Stimulated activated CD8-positive, alpha-beta memory T cell treated with anti-CD3 and anti-CD28 coated beads, Interleukin-4, amount 100 ng/mL, for 24 hours (primary cell): ENCODE results near the gene S100A16.
A peak's percentile ranks its signal among the peaks of the same experiment; 100 is the strongest.
"Not testable (repeated sequence)": the region's sequence is repeated elsewhere in the genome, so short reads cannot be mapped to it uniquely, and the experiment has no call there.

Source experiments
- DNase-seq: peaks from one replicate; pipeline ENCODE4 v3.0.0-alpha.2; 2020; ENCODE audit warnings: low read depth

The S100A16 gene, protein sequence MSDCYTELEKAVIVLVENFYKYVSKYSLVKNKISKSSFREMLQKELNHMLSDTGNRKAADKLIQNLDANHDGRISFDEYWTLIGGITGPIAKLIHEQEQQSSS

DNA sequence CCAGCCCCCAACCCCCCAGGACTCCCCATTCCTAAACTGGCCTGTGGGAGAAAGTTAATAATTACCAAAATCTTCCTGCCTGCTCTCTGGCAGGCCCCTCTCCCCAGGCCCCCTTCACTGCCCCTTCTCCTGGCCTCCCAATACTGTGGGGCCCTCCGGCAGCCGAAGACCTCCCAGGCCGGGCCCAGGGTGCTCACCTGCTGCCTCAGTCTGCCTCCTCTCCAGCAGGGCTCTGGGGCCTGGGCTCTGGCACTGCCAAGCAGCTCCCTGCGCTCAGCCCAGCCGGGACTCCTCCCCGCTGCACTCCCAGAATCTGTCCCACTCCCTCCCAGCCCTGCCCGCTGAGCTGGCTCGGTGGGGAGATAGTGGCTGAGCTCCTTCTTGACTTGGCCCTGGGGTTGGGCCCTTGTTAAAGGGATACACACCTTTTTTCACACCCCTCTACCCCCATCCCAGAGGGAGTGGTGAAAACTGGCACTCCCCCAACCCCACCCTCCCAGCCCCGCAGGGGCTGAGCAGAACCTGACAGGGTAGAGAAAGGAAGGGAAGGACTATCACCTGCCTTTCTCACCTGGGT lies at the start of gene S100A16:
Gene S100A16, minus strand, starts transcription at position 383 of the 577 bp plus-strand sequence. CDS start 4,986 bp downstream, outside the sequence.
- no peak for DNase-seq

DNA sequence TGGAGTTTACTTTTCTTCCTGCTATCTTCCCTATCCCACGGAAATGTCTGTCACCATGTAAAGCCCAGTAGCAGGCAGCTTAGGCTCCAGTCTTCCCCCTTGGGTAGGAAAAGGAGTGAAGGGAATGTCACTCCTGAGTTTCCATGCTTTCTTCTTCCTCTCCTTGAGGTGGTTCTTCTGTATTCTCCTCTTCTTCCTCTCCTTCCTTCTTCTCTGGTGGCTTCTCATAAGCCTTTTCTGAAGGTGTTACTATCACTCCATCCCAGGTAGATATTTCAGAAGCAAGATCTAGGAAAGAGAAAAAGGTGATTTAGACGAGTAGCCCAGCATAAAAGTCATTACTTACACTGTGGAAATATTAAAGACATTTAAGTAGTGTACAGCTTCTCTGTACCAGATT lies 49.3 kb upstream of the S100A16 start:
- DNase-seq: no peak

DNA sequence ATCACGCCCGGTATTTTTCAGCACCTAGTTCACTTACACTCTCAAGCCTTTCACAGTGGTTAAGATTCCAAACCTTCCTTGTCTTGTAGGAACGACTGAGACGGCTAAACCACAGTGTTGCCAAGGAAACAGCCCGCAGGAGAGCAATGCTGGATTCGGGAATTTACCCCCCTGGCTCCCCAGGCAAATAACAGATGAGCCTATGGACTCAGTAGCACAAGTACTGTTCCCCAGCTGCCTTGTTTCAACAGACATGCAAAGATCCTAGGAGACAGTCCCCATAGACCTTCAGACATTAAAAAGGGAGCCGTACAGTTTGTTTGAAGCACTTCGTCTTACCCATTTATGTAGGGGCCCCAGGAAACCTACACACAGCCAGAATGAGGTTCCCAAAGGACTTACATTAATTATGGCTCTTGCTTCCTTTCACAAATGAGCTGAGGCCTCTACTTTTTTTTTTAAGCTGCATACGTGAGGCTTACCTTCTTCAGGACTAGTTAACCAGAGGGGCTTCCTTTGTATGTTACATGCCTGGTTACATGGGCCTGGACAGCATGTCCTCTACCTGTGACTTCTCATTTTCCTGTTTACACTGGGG lies 48.3 kb upstream of the S100A16 start:
- no peak for DNase-seq

DNA sequence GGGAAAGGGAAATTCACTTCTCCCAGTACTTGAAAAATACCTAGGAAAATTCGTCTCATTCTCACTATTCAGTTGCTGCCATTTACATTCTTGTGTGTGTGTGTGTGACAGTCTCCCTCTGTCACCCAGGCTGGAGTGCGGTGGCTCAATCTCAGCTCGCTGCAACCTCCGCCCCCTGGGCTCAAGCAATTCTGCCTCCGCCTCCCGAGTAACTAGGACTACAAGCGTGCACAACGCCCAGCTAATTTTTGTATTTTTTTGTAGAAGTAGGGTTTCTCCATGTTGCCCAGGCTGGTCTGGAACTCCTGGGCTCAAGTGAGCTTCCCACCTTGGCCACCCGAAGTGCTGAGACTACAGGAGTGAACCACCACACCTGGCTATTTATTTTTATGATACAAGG lies 46.7 kb upstream of the S100A16 start:
- no peak for DNase-seq

DNA sequence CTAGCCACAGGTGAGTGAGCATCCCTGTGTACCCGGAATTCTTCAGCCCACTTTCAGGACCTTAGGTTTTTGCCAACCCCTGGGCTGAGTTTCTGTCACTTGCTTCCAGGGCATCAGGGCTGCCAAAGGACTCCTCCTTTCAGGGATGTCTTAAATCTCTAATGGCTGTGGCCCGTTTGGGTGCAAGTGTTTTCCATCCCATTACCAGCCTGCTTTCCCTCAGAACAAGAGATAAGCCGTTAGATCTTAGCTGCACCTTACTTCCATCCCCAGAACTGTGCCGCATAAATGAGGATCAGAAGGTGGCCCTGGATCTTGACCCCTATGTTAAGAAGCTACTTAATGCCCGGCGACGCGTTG lies 46.2 kb upstream of the S100A16 start:
- no peak for DNase-seq

DNA sequence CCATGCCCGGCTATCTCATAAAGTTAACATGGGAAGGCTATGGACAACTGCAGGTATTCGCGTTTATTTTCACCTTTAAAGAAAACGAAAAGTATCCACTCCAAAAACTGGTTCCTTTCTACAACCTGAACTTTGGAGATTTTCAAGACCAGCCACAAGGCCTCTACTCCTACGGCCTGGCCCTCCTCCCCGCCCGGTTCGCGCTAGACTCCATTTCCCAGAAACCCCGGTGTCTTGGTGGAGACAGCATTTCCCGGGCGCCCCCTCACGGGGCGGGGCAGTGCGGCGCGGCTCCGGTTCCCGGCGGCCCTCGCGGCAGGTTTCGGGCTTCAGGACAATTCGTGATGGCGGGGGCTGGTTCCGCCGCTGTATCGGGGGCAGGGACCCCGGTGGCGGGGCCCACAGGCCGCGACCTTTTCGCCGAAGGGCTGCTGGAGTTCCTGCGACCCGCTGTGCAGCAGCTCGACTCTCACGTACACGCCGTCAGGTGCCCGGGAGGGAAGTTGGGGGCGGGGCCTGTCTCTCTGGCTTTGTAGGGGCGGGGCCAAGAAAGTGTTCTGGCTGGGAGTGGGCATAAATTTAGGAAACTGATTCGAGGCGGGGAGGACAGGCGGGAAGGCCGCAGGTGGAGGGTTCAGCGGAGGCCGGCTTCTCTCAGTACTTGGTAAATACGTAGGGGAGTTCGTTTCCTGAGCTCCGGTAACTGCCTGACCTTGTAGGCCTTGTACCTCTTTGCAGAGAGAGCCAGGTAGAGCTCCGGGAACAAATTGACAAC lies 45.6 kb upstream of the S100A16 start, which contains the start of gene SNAPIN:
Gene SNAPIN, plus strand, starts transcription at position 304 of the 775 bp plus-strand sequence. Its CDS starts 41 bp downstream, at position 345.
- peak; percentile 88 for DNase-seq

DNA sequence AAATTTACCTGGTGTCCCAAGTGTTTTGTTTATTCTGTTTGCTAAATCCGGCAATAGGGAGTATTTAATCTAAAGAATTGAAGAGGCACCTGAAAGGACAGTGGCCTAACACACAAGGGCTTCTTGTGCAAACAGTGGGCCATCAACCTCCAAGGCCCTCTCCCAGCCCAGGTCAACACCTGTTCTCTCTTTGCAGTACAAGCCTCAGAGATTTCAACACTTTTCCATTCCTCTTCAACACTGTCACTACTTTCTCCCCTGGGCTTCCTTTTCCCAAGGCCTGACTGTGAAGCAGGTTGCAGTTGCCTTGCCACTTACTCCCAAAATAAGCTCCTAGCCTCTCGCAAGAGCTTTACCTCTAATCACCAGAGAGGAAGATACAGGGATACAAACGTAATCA lies 42.4 kb upstream of the S100A16 start:
- no peak for DNase-seq

DNA sequence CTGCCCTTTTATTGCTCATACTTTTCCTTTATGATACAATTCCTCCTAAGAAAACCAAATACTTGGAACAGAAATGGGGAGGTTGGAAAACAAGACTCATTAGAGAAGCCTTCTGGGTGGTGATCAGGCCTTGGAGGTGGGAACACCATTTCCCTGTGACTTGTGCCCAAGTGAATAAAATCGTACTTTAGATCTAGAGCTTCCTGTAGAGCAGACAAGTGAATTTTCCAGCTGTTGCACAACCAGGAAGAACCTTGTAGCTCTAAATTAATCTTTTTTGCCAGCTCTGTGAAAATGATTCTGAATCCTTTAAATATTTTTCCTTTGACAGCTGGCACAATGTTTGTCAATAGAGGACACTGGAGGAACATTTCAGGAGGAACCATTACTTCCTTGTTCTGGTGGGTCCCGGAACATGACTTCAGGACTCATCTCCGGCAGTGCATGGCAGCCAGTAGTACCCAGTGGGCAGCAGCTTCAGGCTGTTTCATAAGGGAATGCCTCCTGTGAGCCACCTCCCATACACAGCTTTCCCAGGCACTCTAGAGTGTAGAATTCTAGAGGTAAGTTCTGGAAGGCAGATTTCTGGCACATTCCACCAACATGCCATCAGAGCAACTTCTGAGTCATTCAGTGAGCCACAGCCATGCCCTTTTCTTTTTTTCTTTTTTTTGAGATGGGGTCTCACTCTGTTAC lies 40.0 kb upstream of the S100A16 start:
- no peak for DNase-seq

DNA sequence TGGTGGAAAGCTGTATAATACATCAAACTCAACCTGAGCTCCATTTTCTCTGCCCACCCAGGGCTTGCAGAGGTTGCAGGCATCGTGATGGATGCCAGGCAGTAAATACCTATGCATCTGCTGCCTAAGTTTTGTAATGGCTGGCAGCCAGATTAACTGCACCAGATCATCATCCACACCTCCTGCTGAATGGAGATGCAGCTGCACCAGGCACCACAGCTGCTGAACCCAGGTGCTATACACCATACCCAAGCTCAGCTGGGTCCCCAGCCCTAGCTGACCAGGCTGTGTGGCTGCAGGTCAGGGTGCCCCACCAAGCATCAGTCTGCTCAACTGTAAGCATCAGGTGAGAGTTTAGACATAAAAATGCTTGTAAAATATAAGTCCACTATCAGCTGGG lies 38.8 kb upstream of the S100A16 start:
- no peak for DNase-seq

DNA sequence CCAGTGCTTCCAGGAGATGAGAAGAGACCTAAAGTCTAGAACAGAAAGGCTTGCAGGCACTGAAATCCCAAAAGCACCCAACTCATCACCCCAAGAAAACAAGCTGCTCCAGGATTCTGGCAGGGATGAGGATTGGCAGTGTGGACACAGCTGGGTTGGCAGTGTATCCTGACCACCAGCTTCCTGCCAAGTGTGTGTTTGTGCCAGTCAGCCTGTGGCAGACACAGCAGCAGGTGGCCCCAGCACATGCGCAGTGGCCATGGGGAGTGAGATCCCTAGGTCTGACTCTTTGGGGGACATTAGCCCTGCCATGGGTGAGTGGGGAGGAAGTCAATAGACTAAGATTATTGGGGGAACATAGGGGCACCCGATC lies 36.9 kb upstream of the S100A16 start:
- DNase-seq: no peak

DNA sequence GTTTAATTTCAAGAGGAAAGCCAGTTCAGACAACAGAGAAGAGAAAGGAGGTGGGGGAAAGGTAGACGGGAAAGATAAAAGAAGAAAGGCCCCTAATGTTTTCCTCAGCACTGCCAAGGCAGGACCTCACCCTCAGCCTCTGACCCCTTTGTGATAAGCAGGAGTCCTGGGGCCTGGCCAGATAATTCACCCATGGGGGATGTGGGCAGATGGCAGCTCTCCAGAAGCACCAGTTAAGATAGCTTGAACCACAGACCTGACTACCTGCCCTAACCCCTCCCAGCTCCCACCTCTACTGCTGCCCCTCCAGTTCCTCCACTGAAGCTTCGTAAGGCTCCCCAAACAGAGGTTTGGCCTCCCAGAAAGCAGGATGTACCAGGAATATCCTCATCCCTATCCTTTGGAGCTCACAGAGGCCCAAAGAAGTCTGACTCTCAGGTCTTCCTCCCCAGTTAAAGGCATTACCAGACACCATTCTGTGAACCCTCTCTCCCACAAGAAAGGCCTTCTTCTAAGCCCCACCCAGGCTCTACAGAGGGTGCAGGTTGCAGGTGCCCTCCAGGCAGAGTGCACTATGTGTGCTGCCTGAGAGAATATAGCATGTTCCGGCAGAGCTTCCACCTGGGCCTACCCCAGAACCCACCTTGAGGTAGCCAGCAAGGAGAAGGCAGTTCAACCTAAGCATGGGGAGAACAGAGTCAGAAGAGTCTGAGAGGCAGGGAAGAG lies 36.4 kb upstream of the S100A16 start:
- DNase-seq: no peak

DNA sequence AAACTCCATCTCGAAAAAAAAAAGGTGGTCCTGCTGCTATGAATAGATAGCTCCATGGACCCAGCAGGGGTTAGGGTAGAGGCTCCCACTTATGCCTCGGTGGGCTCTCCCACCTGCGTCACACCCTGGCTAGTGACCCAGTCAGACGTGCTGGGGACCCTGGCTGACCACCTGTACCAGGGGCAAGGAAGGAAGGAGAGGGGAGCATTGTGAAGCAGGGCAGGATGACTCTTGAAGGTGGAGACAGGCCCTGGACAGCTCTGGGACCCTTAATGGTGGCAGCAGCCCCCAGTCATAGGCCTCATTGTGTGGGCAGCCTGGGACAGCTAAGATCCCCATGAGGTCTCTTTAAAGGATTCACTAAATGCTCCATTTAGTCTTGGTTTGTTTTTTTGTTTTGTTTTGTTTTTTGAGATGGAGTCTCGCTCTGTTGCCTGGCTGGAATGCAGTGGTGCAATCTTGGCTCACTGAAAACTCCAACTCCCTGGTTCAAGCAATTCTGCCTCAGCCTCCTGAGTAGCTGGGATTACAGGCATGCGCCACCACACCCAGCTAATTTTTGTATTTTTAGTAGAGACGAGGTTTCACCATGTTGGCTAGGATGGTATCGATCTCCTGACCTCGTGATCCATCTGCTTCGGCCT lies 35.2 kb upstream of the S100A16 start:
- no peak for DNase-seq

DNA sequence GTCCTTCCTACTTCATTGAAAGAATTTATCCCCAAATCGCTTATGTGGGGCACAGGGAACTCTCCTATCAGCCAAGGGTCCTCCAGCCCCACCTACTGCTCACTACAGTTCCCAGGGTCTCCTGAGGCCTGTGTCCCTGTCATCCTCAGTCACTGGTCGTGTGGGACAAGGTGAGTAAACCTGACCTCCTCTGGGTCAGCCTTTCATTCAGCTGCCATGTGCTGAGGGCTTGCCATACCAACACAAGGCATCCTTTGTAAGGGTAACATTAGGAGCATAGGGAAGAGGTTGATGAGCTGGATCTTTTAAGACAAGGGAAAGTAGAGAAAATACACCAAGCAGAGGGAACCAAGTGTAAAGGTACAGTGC lies 34.4 kb upstream of the S100A16 start:
- DNase-seq: no peak

DNA sequence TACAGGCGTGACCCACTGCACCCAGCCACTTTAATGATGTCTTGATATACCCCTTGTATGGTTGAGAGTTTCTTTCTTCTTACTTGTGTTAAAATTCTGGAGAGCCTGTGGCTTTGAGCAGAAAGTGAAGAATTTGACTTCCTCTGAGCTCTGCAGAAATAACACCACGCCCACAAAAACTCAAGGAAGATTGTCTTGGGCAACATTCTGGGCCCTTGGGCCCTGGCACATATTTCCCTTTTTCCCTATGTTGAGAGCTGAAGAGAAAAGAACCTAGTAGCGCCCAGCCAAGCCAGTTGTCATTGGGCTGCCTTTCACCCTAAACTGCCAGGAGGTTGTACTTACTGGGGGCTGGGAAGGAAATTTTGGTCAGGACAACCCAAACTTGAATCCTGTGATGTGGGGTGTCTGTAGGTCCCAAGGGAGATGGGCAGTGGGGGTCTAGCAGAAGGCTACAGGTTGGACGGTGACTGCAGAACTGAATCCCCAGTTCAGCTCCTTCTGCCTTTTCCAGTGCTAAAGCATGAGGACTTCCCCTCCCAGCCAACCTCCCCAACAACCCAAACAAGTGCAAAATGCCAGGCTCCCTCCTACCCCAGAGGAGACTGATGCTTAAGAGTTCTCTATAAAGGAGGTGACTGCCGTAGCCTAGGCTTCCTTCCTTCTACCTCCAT lies 33.9 kb upstream of the S100A16 start:
- no peak for DNase-seq

DNA sequence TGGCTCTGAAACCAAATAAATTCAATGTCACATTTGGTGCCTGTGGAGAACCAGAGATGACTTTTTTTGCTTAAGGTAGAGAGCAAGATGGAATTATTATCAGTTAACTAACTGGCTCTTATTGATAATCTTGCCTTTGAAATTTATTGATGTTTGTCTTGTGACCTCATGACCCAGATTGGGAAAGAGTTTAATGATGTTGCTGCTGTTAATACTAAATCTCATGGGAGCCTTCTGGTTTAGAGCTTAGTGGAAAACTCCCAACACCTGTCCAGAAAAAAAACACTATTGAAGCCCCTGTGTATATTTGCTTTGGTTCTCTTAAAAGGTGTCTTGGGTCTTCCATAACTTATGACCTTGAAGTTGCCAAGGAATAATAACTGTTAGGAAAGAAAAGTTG lies 30.9 kb upstream of the S100A16 start:
- DNase-seq: no peak

DNA sequence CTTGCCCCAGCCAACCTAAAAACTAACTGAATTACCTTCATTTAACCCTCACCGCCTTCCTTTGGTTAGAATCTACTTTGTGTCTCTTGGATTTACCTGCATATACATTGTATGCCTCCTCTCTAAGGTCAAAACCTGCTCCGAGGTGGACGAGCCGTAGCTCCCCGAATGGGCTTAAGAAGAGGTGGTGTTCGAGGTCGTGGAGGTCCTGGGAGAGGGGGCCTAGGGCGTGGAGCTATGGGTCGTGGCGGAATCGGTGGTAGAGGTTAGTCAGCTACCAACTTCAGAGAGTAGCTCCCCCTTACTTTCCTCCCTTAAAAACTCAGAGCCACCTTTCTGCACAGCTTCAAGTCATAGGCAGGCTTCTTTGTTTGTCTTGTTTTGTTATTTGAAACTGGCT lies 30.2 kb upstream of the S100A16 start:
- no peak for DNase-seq

DNA sequence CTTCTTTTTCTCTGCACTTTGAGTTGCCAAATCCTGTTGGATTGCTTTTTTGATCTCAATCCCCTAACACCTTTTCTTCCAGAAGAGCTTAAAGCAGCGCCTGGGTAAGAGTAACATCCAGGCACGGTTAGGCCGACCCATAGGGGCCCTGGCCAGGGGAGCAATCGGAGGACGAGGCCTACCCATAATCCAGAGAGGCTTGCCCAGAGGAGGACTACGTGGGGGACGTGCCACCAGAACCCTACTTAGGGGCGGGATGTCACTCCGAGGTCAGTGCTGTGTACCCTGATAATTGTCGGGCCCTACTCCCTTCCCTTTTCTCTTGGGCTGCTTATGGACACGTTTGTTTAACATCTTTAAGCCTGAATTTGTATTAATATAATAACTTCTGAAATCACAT lies 29.2 kb upstream of the S100A16 start:
- DNase-seq: no peak

DNA sequence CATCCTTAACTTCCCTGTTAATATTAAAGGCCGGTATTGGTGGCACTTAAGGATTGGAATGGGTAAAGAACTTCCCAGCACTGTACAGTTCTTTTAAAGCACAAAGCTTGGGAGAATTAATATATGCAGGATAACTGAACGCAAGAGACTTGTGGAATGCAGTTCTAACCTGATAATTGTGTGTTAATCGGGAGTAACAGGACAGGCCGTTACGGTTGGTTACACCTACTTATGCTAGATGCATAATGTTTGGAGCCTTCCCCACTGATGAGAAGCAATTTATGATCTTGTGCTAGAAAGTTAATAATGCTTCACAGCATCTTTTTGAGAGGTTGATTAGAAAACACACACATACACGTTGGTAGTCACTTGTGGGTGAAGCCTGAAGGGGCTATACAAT lies 27.9 kb upstream of the S100A16 start:
- no peak for DNase-seq

DNA sequence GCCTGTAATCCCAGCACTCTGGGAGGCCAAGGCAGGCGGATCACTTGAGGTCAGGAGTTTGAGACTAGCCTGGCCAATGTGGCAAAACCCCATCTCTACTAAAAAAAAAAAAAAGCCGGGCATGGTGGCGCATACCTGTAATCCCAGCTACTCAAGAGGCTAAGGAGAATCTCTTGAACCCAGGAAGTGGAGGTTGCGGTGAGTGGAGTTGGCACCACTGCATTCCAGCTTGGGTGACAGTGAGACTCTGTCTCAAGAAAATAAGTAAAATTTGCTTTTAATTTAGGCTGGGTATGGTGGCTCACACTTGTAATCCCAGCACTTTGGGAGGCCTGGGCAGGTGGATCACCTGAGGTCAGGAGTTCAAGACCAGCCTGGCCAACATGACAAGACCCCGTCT lies 27.3 kb upstream of the S100A16 start:
- not testable (repeated sequence) for DNase-seq

DNA sequence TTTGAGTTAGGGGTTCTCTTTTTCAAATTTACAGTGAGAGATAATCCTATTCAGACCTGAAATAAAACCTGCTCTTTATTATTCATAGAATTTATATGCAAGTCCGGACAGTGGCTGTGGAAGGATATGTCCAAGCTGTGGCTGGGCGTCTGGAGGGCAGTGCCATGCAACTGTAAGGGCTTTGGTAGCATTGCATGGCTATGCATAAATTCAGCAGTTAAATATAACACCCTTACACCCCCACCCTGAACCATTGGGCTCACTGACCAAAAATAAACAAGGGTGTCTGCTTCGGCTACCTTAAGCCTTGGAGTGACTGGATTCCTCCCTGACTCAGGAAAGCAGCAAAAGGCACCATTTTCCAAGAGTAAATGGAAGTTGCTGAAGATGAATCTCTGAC lies 26.3 kb upstream of the S100A16 start:
- DNase-seq: no peak

DNA sequence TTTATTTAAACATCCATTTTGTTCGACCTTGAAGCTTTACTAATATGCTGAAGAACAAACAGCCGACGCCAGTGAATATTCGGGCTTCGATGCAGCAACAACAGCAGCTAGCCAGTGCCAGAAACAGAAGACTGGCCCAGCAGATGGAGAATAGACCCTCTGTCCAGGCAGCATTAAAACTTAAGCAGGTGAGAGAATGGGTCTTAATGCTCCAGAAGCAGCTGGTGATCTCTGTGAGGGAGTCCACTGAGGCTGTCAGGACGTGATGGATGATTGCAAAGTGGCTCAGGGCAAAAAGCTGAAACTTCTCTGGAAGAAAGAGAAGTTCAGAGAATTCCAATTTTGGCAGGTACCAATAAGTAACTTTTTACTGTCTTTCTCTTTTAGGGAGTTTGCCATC lies 25.3 kb upstream of the S100A16 start:
- no peak for DNase-seq
